HCT116 (cell line): ENCODE data around the gene ITIH1. TPM values are rescaled to one million over a fixed set of nuclear protein-coding genes. Genes with fewer than 3 reads are reported as not detected.

Experiments
- ATAC-seq: fragments of 200-7000 bp; cut with Tn5 transposase; 2 replicates; pipeline ENCODE4 v1.9.1; 2020; ENCODE audit warnings: mild to moderate bottlenecking, moderate library complexity
- BruUV-seq: library from RNA; stranded (reverse); fragments of 400-500 nt; replicated peaks from 2 replicates; lab custom pipeline; 2021; lab: Mats Ljungman, UMichigan
- CTCF ChIA-PET: fragments of 300-600 bp; sonication (Branson Sonifier 250); formaldehyde crosslinking; loops from one replicate; lab custom pipeline; 2021; ENCODE audit warnings: antibody characterized with exemption; lab: Charles Lee
- POLR2A ChIA-PET: fragments of 300-600, 350-600 bp; sonication (Branson Sonifier 250); formaldehyde crosslinking; loops from one replicate; lab custom pipeline; 2021; ENCODE audit warnings: antibody characterized with exemption; lab: Charles Lee
- RAD21 ChIA-PET, 2 experiments: fragments of 300-600 bp; sonication (Branson Sonifier 250); formaldehyde crosslinking; loops; one replicate each; lab custom pipeline; 2023; ENCODE audit warnings: low total read pairs in 2 of 2; ENCODE audit not compliant: uncharacterized antibody in 2 of 2, unreplicated experiment in 2 of 2, low non-redundant PET in 1 of 2; lab: Charles Lee
- DNase-seq: peaks from one replicate; pipeline ENCODE4 v3.0.0-alpha.2; 2010; ENCODE audit warnings: low read depth, low spot score
- H2AFZ ChIP-seq: fragments of 200-600 bp; shearing (Covaris generic), sonication (generic); 2 replicates; pipeline ENCODE4 v1.6.1; 2017; ENCODE audit warnings: low read depth, mixed run types, mixed read lengths, antibody characterized with exemption, low read length; ENCODE audit not compliant: poor library complexity, severe bottlenecking
- H3K27ac ChIP-seq: 2 replicates; pipeline ENCODE4 v1.5.1; 2012; ENCODE audit warnings: low read depth, low read length
- H3K27me3 ChIP-seq: fragments of 200-600 bp; sonication (generic); 2 replicates; pipeline ENCODE4 v1.6.1; 2016; ENCODE audit warnings: mixed run types, low read length, mixed read lengths; ENCODE audit not compliant: insufficient read depth
- H3K36me3 ChIP-seq, 2 experiments: fragments of 200-500 bp in 1 of 2; fragments of 200-600 bp in 1 of 2; sonication (Bioruptor generic) in 1 of 2; sonication (generic) in 1 of 2; 2 replicates each; pipeline versions ENCODE4 v1.5.1 to v1.6.1; 2014 to 2016; ENCODE audit warnings: low read length in 2 of 2, inconsistent platforms in 1 of 2, mixed read lengths in 1 of 2, mixed run types in 1 of 2; ENCODE audit not compliant: insufficient read depth in 2 of 2, control insufficient read depth in 1 of 2
- H3K4me1 ChIP-seq, 2 experiments: fragments of 200-600 bp in 1 of 2; sonication (generic) in 1 of 2; 2 replicates each; pipeline versions ENCODE4 v1.5.1 to v1.6.1; 2012 to 2017; ENCODE audit warnings: low read length in 2 of 2, inconsistent platforms in 1 of 2, mild to moderate bottlenecking in 1 of 2, mixed read lengths in 1 of 2, mixed run types in 1 of 2, moderate library complexity in 1 of 2; ENCODE audit not compliant: insufficient read depth in 2 of 2, control insufficient read depth in 1 of 2
- H3K4me2 ChIP-seq: fragments of 200-600 bp; sonication (generic); 2 replicates; pipeline ENCODE4 v1.6.1; 2017; ENCODE audit warnings: mixed run types, low read length, mixed read lengths
- H3K4me3 ChIP-seq, 2 experiments: fragments of 200-600 bp in 1 of 2; sonication (generic) in 1 of 2; replicated peaks in 1 of 2; 2 replicates each; pipeline ENCODE4 v1.5.1; 2011 to 2016; ENCODE audit warnings: low read length in 2 of 2, control low read depth in 1 of 2, low read depth in 1 of 2, mild to moderate bottlenecking in 1 of 2, mixed read lengths in 1 of 2, mixed run types in 1 of 2
- H3K79me2 ChIP-seq: fragments of 200-600 bp; sonication (generic); 2 replicates; pipeline ENCODE4 v1.6.1; 2017; ENCODE audit warnings: mild to moderate bottlenecking, mixed run types, low read length, moderate library complexity, mixed read lengths; ENCODE audit not compliant: insufficient read depth
- H3K9ac ChIP-seq: fragments of 200-600 bp; sonication (generic); 2 replicates; pipeline ENCODE4 v1.6.1; 2016; ENCODE audit warnings: low read length, mixed read lengths
- H3K9me2 ChIP-seq: fragments of 200-600 bp; sonication (generic), shearing (Covaris generic); 2 replicates; pipeline ENCODE4 v1.6.1; 2017; ENCODE audit warnings: mixed run types, mild to moderate bottlenecking, moderate library complexity; ENCODE audit not compliant: insufficient read depth
- H3K9me3 ChIP-seq, 2 experiments: fragments of 200-500 bp in 1 of 2; fragments of 200-600 bp in 1 of 2; sonication (Bioruptor generic) in 1 of 2; sonication (generic) in 1 of 2; 2 replicates each; pipeline ENCODE4 v1.6.1; 2014 to 2017; ENCODE audit warnings: low read length in 2 of 2, mixed read lengths in 2 of 2, inconsistent platforms in 1 of 2, low read depth in 1 of 2, mild to moderate bottlenecking in 1 of 2, mixed run types in 1 of 2, moderate library complexity in 1 of 2; ENCODE audit not compliant: control insufficient read depth in 1 of 2, insufficient read depth in 1 of 2
- H4K20me1 ChIP-seq: fragments of 200-600 bp; sonication (generic), shearing (Covaris generic); 2 replicates; pipeline ENCODE4 v1.6.1; 2017; ENCODE audit warnings: mixed run types, mild to moderate bottlenecking, moderate library complexity; ENCODE audit not compliant: insufficient read depth
- CBX3 ChIP-seq: IDR thresholded peaks from 2 replicates; pipeline ENCODE4 v1.6.1; 2012; ENCODE audit warnings: low read depth
- CEBPB ChIP-seq: IDR thresholded peaks from 2 replicates; pipeline ENCODE4 v1.6.1; 2012; ENCODE audit warnings: low read depth
- EGR1 ChIP-seq: IDR thresholded peaks from 2 replicates; pipeline ENCODE4 v1.6.1; 2012; ENCODE audit warnings: low read depth
- ELF1 ChIP-seq: IDR thresholded peaks from 2 replicates; pipeline ENCODE4 v1.6.1; 2012; ENCODE audit warnings: low read depth, borderline replicate concordance
- EZH2 ChIP-seq: fragments of 200-600 bp; sonication (generic); IDR thresholded peaks from 2 replicates; pipeline ENCODE4 v1.6.1; 2017; ENCODE audit warnings: antibody characterized with exemption, mixed run types
- EZH2phosphoT487 ChIP-seq: fragments of 200-600 bp; IDR thresholded peaks from 2 replicates; pipeline ENCODE4 v1.6.1; 2018; ENCODE audit warnings: antibody characterized with exemption, borderline replicate concordance
- FOSL1 ChIP-seq: IDR thresholded peaks from 2 replicates; pipeline ENCODE4 v1.6.1; 2012; ENCODE audit warnings: low read depth
- POLR2AphosphoS5 ChIP-seq: IDR thresholded peaks from 2 replicates; pipeline ENCODE4 v1.6.1; 2011; ENCODE audit warnings: mild to moderate bottlenecking, low read depth, low read length, moderate library complexity
- RAD21 ChIP-seq: IDR thresholded peaks from 2 replicates; pipeline ENCODE4 v1.6.1; 2012; ENCODE audit warnings: low read depth, mild to moderate bottlenecking
- SIN3A ChIP-seq: IDR thresholded peaks from 2 replicates; pipeline ENCODE4 v1.6.1; 2012; ENCODE audit warnings: low read depth
- SP1 ChIP-seq: IDR thresholded peaks from 2 replicates; pipeline ENCODE4 v1.6.1; 2012; ENCODE audit warnings: low read depth
- SRF ChIP-seq: IDR thresholded peaks from 2 replicates; pipeline ENCODE4 v1.6.1; 2012; ENCODE audit warnings: low read depth
- YY1 ChIP-seq: IDR thresholded peaks from 2 replicates; pipeline ENCODE4 v1.6.1; 2011; ENCODE audit warnings: low read length, low read depth, moderate library complexity, mild to moderate bottlenecking; ENCODE audit not compliant: insufficient replicate concordance; ENCODE audit errors: extremely low read depth
- intact Hi-C: fragments of 100-400 bp; cut with micrococcal nuclease; formaldehyde crosslinking; loops from 2 replicates; pipeline ENCODE4 v1.10.0; 2022
- total RNA-seq: library from RNA; stranded (reverse); gene quantifications from one replicate; pipeline ENCODE4 v1.2.1, GENCODE V29; 2021; ENCODE audit not compliant: unreplicated experiment
- TF ChIP-seq, protein P1 (sequence below): IDR thresholded peaks from 2 replicates; pipeline ENCODE4 v1.6.1; 2012; ENCODE audit warnings: low read depth
- TF ChIP-seq, protein P2 (sequence below), 3 experiments: fragments of 200-600 bp in 1 of 3; sonication (generic) in 1 of 3; IDR thresholded peaks in 2 of 3; conservative IDR thresholded peaks in 1 of 3; 2 replicates each; pipeline ENCODE4 v1.5.1; 2012 to 2017; ENCODE audit warnings: low read depth in 2 of 3, low read length in 2 of 3, antibody characterized with exemption in 1 of 3, borderline replicate concordance in 1 of 3, control low read depth in 1 of 3, mild to moderate bottlenecking in 1 of 3, mixed read lengths in 1 of 3, mixed run types in 1 of 3, moderate library complexity in 1 of 3; ENCODE audit not compliant: insufficient read depth in 1 of 3
- TF ChIP-seq, protein P3 (sequence below): IDR thresholded peaks from 2 replicates; pipeline ENCODE4 v1.6.1; 2011; ENCODE audit warnings: mild to moderate bottlenecking, low read length, moderate library complexity; ENCODE audit not compliant: insufficient replicate concordance; ENCODE audit errors: extremely low read depth
- TF ChIP-seq, protein P4 (sequence below): IDR thresholded peaks from 2 replicates; pipeline ENCODE4 v1.6.1; 2012
- TF ChIP-seq, protein P5 (sequence below): IDR thresholded peaks from 2 replicates; pipeline ENCODE4 v1.6.1; 2012

The ITIH1 gene
- total RNA-seq, 1 experiment from 2014 or later = 0.37 TPM

DNA sequence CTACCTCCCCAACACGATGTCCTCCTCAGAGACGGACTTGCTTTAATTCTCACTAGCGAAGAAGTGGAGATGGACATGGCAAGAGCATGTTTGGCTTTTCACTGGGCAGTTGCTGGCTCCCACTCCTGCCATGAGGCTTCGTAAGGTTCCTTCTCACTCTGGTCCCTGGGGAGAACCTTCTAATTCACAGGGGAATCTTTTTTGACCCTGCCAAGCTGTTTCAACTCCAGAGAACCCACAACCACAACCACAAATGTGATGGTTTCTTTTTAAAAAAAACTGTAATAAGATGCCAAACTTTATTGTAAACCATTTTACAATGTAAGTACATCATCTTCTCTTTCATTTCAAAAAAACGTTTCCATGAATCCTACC, 59.1 kb downstream of the ITIH1 start:
- Histone ChIP-seq H2AFZ (no peak overlapping the region), H3K27ac (no peak overlapping the region), H3K4me3 (no peak overlapping the region), H4K20me1 (no peaks in the 10 kb centered on the region), H3K79me2 (no peaks in the 10 kb centered on the region), H3K9ac (no peak overlapping the region), H3K9me3 (no peaks in the 10 kb centered on the region), H3K4me2 (no peak overlapping the region), H3K9me2 (no peaks in the 10 kb centered on the region)
- DNase-seq (no peak), ATAC-seq (no peak)
- RAD21 ChIA-PET = no interaction called here
- CTCF ChIA-PET = no interaction called here
- no TSS peak for BruUV-seq
- TF ChIP-seq SP1 (no peak), YY1 (no peak), CEBPB (no peak), POLR2AphosphoS5 (no peak), SIN3A (no peak), EGR1 (no peak), FOSL1 (no peak), SRF (no peak), CBX3 (no peak), EZH2 (no peak), ELF1 (no peak), EZH2phosphoT487 (no peak), RAD21 (no peak)
- TF ChIP-seq, protein P1, sequence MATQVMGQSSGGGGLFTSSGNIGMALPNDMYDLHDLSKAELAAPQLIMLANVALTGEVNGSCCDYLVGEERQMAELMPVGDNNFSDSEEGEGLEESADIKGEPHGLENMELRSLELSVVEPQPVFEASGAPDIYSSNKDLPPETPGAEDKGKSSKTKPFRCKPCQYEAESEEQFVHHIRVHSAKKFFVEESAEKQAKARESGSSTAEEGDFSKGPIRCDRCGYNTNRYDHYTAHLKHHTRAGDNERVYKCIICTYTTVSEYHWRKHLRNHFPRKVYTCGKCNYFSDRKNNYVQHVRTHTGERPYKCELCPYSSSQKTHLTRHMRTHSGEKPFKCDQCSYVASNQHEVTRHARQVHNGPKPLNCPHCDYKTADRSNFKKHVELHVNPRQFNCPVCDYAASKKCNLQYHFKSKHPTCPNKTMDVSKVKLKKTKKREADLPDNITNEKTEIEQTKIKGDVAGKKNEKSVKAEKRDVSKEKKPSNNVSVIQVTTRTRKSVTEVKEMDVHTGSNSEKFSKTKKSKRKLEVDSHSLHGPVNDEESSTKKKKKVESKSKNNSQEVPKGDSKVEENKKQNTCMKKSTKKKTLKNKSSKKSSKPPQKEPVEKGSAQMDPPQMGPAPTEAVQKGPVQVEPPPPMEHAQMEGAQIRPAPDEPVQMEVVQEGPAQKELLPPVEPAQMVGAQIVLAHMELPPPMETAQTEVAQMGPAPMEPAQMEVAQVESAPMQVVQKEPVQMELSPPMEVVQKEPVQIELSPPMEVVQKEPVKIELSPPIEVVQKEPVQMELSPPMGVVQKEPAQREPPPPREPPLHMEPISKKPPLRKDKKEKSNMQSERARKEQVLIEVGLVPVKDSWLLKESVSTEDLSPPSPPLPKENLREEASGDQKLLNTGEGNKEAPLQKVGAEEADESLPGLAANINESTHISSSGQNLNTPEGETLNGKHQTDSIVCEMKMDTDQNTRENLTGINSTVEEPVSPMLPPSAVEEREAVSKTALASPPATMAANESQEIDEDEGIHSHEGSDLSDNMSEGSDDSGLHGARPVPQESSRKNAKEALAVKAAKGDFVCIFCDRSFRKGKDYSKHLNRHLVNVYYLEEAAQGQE = no peak
- TF ChIP-seq, protein P2, sequence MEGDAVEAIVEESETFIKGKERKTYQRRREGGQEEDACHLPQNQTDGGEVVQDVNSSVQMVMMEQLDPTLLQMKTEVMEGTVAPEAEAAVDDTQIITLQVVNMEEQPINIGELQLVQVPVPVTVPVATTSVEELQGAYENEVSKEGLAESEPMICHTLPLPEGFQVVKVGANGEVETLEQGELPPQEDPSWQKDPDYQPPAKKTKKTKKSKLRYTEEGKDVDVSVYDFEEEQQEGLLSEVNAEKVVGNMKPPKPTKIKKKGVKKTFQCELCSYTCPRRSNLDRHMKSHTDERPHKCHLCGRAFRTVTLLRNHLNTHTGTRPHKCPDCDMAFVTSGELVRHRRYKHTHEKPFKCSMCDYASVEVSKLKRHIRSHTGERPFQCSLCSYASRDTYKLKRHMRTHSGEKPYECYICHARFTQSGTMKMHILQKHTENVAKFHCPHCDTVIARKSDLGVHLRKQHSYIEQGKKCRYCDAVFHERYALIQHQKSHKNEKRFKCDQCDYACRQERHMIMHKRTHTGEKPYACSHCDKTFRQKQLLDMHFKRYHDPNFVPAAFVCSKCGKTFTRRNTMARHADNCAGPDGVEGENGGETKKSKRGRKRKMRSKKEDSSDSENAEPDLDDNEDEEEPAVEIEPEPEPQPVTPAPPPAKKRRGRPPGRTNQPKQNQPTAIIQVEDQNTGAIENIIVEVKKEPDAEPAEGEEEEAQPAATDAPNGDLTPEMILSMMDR (IDR thresholded peaks at IDR 0.05 in 2 of 3, conservative IDR thresholded peaks at IDR 0.05 in 1 of 3; ENCODE audit: borderline replicate concordance in 1 of 3, insufficient read depth in 1 of 3, low read depth in 2 of 3, low read length in 2 of 3) = no peak
- TF ChIP-seq, protein P3, sequence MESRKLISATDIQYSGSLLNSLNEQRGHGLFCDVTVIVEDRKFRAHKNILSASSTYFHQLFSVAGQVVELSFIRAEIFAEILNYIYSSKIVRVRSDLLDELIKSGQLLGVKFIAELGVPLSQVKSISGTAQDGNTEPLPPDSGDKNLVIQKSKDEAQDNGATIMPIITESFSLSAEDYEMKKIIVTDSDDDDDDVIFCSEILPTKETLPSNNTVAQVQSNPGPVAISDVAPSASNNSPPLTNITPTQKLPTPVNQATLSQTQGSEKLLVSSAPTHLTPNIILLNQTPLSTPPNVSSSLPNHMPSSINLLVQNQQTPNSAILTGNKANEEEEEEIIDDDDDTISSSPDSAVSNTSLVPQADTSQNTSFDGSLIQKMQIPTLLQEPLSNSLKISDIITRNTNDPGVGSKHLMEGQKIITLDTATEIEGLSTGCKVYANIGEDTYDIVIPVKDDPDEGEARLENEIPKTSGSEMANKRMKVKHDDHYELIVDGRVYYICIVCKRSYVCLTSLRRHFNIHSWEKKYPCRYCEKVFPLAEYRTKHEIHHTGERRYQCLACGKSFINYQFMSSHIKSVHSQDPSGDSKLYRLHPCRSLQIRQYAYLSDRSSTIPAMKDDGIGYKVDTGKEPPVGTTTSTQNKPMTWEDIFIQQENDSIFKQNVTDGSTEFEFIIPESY = no peak
- TF ChIP-seq, protein P4, sequence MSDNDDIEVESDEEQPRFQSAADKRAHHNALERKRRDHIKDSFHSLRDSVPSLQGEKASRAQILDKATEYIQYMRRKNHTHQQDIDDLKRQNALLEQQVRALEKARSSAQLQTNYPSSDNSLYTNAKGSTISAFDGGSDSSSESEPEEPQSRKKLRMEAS = no peak
- TF ChIP-seq, protein P5, sequence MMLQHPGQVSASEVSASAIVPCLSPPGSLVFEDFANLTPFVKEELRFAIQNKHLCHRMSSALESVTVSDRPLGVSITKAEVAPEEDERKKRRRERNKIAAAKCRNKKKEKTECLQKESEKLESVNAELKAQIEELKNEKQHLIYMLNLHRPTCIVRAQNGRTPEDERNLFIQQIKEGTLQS = no peak
- TF ChIP-seq, all 23 proteins: peak for 0
- peaks cover 7 to 10% of the 10 kb centered on the region in 2 experiments for H3K4me1 ChIP-seq
- POLR2A ChIA-PET = no interaction called here
- intact Hi-C loops = no loop called here
- H3K36me3 ChIP-seq = no peaks in the 10 kb centered on the region
- no peaks in the 10 kb centered on the region for H3K27me3 ChIP-seq
